SK-N-SH (cell line): Measurements from ENCODE around the gene NME3. TPM values are rescaled to one million over a fixed set of nuclear protein-coding genes. Genes with fewer than 3 reads are reported as not detected.
A peak's percentile ranks its signal among the peaks of the same experiment; 100 is the strongest.

Experiments used
- CTCF ChIA-PET: fragments of 300-600, 350-600 bp; formaldehyde crosslinking; extraction: SDS; loops from one replicate; lab custom pipeline; 2021; lab: Yijun Ruan, JAX
- POLR2A ChIA-PET: fragments of 350-600 bp; sonication (Branson Sonifier 250); formaldehyde crosslinking; extraction: SDS; loops from one replicate; lab custom pipeline; 2020; ENCODE audit warnings: antibody characterized with exemption, inconsistent platforms; lab: Yijun Ruan, JAX
- DNase-seq: peaks from one replicate; pipeline ENCODE4 v3.0.0; 2012
- H2AFZ ChIP-seq: fragments of 200-600 bp; sonication (generic); 2 replicates; pipeline ENCODE4 v1.8.1; 2016; ENCODE audit warnings: antibody characterized with exemption, mild to moderate bottlenecking, low read depth
- H3F3A ChIP-seq: fragments of 200-600 bp; sonication (generic); replicated peaks from 2 replicates; pipeline ENCODE3; 2016; ENCODE audit warnings: antibody characterized with exemption, mild to moderate bottlenecking; ENCODE audit not compliant: insufficient read depth
- H3K27ac ChIP-seq, 2 experiments: fragments of 200-500 bp in 1 of 2; fragments of 200-600 bp in 1 of 2; sonication (Bioruptor generic) in 1 of 2; sonication (generic), shearing (Covaris generic) in 1 of 2; 2 replicates each; pipeline versions ENCODE4 v1.5.1 to v1.6.1; 2014 to 2016; ENCODE audit warnings: low read depth in 2 of 2, inconsistent platforms in 1 of 2, low read length in 1 of 2, mild to moderate bottlenecking in 1 of 2, mixed read lengths in 1 of 2
- H3K27me3 ChIP-seq: fragments of 200-600 bp; sonication (generic), shearing (Covaris generic); 2 replicates; pipeline ENCODE4 v1.6.1; 2016; ENCODE audit warnings: mixed run types; ENCODE audit not compliant: insufficient read depth
- H3K36me3 ChIP-seq, 2 experiments: fragments of 200-500 bp in 1 of 2; fragments of 200-600 bp in 1 of 2; sonication (Bioruptor generic) in 1 of 2; sonication (generic) in 1 of 2; replicated peaks in 1 of 2; 2 replicates each; pipeline versions ENCODE3 to v1.5.1; 2014 to 2016; ENCODE audit warnings: low read length in 1 of 2, mild to moderate bottlenecking in 1 of 2; ENCODE audit not compliant: insufficient read depth in 2 of 2, control insufficient read depth in 1 of 2
- H3K4me1 ChIP-seq, 2 experiments: fragments of 200-500 bp in 1 of 2; fragments of 200-600 bp in 1 of 2; sonication (Bioruptor generic) in 1 of 2; sonication (generic), shearing (Covaris generic) in 1 of 2; 2 replicates each; pipeline versions ENCODE4 v1.5.1 to v1.6.1; 2014 to 2016; ENCODE audit warnings: low read depth in 1 of 2, low read length in 1 of 2, mixed run types in 1 of 2; ENCODE audit not compliant: insufficient read depth in 2 of 2, control insufficient read depth in 1 of 2
- H3K4me2 ChIP-seq: fragments of 200-600 bp; sonication (generic), shearing (Covaris generic); 2 replicates; pipeline ENCODE4 v1.6.1; 2017; ENCODE audit warnings: mixed run types
- H3K4me3 ChIP-seq, 2 experiments: fragments of 200-500 bp in 1 of 2; fragments of 200-600 bp in 1 of 2; sonication (Bioruptor generic) in 1 of 2; sonication (generic), shearing (Covaris generic) in 1 of 2; 2 replicates each; pipeline versions ENCODE4 v1.5.1 to v1.8.1; 2014 to 2016; ENCODE audit warnings: low read depth in 2 of 2, inconsistent platforms in 1 of 2, low read length in 1 of 2, mild to moderate bottlenecking in 1 of 2, mixed read lengths in 1 of 2, moderate library complexity in 1 of 2
- H3K79me2 ChIP-seq: fragments of 200-600 bp; sonication (generic); 2 replicates; pipeline ENCODE4 v1.8.1; 2017; ENCODE audit warnings: mild to moderate bottlenecking; ENCODE audit not compliant: insufficient read depth
- H3K9ac ChIP-seq: fragments of 200-600 bp; sonication (generic); 2 replicates; pipeline ENCODE4 v1.6.1; 2017; ENCODE audit warnings: mixed run types
- H3K9me2 ChIP-seq: fragments of 200-600 bp; sonication (generic); 2 replicates; pipeline ENCODE4 v1.6.1; 2017; ENCODE audit warnings: mixed run types
- H3K9me3 ChIP-seq: fragments of 200-600 bp; sonication (generic); 2 replicates; pipeline ENCODE4 v1.6.1; 2017; ENCODE audit warnings: mixed run types, mild to moderate bottlenecking, moderate library complexity
- H4K20me1 ChIP-seq: fragments of 200-600 bp; sonication (generic); 2 replicates; pipeline ENCODE4 v1.6.1; 2017; ENCODE audit warnings: mild to moderate bottlenecking, mixed run types; ENCODE audit not compliant: insufficient read depth
- CHD2 ChIP-seq: fragments of 150-350 bp; IDR thresholded peaks from 2 replicates; pipeline ENCODE4 v1.6.1; 2018; ENCODE audit warnings: low read length; ENCODE audit not compliant: partially characterized antibody
- ELF1 ChIP-seq: IDR thresholded peaks from 2 replicates; pipeline ENCODE4 v1.4.0; 2012
- FOXJ3 ChIP-seq: sonication (generic); formaldehyde crosslinking; IDR thresholded peaks from 2 replicates; pipeline ENCODE4 v1.5.1; 2020; ENCODE audit warnings: mild to moderate bottlenecking, missing genetic modification reagents
- JUND ChIP-seq: IDR thresholded peaks from 2 replicates; pipeline ENCODE4 v1.4.0; 2012
- WGBS: methylation state at CpG from one replicate; pipeline ENCODE4 v1.1.6; 2017; ENCODE audit warnings: low lambda C conversion rate; 5-methylcytosine and 5-hydroxymethylcytosine counted together
- polyA plus RNA-seq, 3 experiments: library from polyadenylated mRNA; depleted of rRNA; stranded (reverse); fragments of >200 nt; gene quantifications; 2 replicates each; pipeline ENCODE4 v1.2.3, GENCODE V29; 2012
- TF ChIP-seq, protein P1 (sequence below): fragments of 150-350 bp; IDR thresholded peaks from 2 replicates; pipeline ENCODE4 v1.6.1; 2016; ENCODE audit warnings: mild to moderate bottlenecking, low read depth, low read length
- TF ChIP-seq, protein P2 (sequence below): IDR thresholded peaks from 2 replicates; pipeline ENCODE4 v1.4.0; 2012; ENCODE audit warnings: low read depth, borderline replicate concordance

Gene NME3
- polyA plus RNA-seq, 1 of the 3 experiments (the other 2 are of a cell fraction) = 77.2 TPM

DNA sequence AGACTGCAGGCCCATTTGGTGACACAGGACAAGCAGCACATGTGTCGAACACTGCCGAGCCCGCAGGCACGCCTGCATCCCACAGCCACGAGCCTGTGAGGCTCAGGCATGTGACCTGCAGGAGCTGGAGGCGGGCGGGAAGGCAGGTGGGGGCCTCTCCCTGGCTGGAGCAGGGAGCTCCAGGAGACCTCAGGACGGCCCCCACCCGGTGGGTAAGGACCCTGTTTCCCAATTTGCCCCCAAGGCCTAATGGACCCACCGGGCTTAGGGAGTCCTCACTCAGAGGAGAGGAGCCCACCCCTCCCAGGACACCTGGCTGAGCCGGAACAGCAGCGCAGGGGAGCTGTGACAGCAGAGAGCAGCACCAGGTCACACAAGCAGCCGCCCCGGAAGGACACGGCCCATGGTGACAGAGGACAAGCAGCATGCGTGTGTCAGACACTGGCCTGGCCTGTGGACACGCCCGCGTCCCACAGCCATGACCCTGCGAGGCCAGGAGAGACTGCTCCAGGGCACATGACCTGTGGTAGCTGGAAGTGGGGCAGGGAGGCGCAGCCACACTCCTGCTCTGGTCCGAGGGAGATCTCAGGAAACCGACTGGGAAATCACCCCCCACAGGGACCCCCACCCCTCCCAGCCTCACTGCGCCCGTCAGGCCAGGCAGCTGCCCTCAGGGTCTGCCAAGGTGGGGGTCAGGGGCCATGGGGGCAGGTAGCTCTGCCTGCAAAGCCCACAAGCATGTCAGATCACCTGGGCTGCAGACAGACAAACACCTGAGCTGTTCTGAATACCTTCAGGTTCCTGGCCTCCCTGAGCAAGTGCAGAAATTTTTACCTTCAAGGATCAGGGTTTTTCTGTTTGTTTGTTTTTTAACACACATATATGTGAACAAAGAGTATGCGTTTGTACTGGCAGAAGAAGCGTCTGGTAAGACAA lies 8.7 kb upstream of the NME3 start:
- no peaks in the 10 kb centered on the region for H3K9me3 ChIP-seq
- no peak for TF ChIP-seq JUND
- peak; percentile 8 for TF ChIP-seq CHD2
- TF ChIP-seq, protein P1, sequence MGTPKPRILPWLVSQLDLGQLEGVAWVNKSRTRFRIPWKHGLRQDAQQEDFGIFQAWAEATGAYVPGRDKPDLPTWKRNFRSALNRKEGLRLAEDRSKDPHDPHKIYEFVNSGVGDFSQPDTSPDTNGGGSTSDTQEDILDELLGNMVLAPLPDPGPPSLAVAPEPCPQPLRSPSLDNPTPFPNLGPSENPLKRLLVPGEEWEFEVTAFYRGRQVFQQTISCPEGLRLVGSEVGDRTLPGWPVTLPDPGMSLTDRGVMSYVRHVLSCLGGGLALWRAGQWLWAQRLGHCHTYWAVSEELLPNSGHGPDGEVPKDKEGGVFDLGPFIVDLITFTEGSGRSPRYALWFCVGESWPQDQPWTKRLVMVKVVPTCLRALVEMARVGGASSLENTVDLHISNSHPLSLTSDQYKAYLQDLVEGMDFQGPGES = no peak
- 0 out of 2 replicates have a peak, but pooled peaks have one; percentile 18 for TF ChIP-seq ELF1
- peaks cover 8% of the 10 kb centered on the region for H3F3A ChIP-seq
- CTCF ChIA-PET = interaction anchor here (0.6 to 1.0 kb wide), 3 partner anchors 12 to 373 kb away, joined by 3 to 4 read pairs (median 4); no protein-coding TSS in a partner anchor
- POLR2A ChIA-PET = interaction anchor here (0.7 to 1.7 kb wide), 2 partner anchors 47 to 117 kb away, joined by 3 to 5 read pairs; partner anchors contain the start of genes FAHD1 and HAGH
- H3K36me3 ChIP-seq = peaks cover 3 to 37% of the 10 kb centered on the region in 2 experiments
- H4K20me1 ChIP-seq = peaks cover 10% of the 10 kb centered on the region; the same call in 1 of the 2 replicates
- no peak overlapping the region for H3K27ac ChIP-seq
- H3K4me3 ChIP-seq = no peak overlapping the region
- no peak for DNase-seq
- no peak overlapping the region for H3K9ac ChIP-seq
- no peak overlapping the region for H3K4me2 ChIP-seq
- H3K79me2 ChIP-seq = peaks cover 42% of the 10 kb centered on the region
- no peaks in the 10 kb centered on the region for H3K9me2 ChIP-seq
- no peak overlapping the region for H2AFZ ChIP-seq
- H3K27me3 ChIP-seq = no peaks in the 10 kb centered on the region
- peaks cover 0 to 8% of the 10 kb centered on the region in 2 experiments; a peak in 1 of 4 replicates for H3K4me1 ChIP-seq
- 90% methylated on average over 14 of the region's 27 CpGs for WGBS

DNA sequence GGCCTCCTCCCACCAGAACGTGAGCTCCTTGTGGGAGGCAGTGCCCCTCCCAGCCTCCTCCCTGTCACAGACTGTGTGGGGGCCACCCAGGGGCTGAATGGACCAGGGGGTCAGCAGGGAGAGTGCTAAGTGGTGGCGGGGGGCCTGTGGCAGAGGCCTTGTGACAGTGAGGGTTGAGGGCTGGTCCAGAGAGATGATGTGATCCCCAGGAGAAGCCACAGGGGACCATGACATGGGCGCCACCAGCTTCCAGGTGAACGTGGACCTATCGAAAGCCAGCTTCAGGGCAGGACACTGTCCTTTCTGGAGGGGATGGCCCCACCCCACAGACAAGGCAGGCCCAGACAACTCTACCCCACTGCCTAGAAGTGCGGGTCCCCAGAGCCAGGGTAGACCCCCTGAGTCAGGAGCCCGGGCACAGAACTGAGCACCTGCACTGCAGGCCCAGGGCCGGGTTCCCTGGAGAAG lies 7.9 kb upstream of the NME3 start:
- no peak overlapping the region for H2AFZ ChIP-seq
- no peaks in the 10 kb centered on the region for H3K9me3 ChIP-seq
- no peak for DNase-seq
- CTCF ChIA-PET = interaction anchor here (0.6 kb wide), 1 partner anchor 374 kb away, joined by 4 read pairs; no protein-coding TSS in a partner anchor
- peaks cover 42% of the 10 kb centered on the region for H3K79me2 ChIP-seq
- H4K20me1 ChIP-seq = peaks cover 13% of the 10 kb centered on the region; the same call in 1 of the 2 replicates
- peaks cover 8% of the 10 kb centered on the region for H3F3A ChIP-seq
- no peaks in the 10 kb centered on the region for H3K27me3 ChIP-seq
- peak; percentile 5; the same call in 1 of the 2 replicates for TF ChIP-seq JUND
- TF ChIP-seq, protein P2, sequence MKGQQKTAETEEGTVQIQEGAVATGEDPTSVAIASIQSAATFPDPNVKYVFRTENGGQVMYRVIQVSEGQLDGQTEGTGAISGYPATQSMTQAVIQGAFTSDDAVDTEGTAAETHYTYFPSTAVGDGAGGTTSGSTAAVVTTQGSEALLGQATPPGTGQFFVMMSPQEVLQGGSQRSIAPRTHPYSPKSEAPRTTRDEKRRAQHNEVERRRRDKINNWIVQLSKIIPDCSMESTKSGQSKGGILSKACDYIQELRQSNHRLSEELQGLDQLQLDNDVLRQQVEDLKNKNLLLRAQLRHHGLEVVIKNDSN = no peak
- no peak for TF ChIP-seq FOXJ3 (CRISPR knock-in tag)
- peaks cover 3 to 37% of the 10 kb centered on the region in 2 experiments for H3K36me3 ChIP-seq
- no peak overlapping the region for H3K4me3 ChIP-seq
- POLR2A ChIA-PET = interaction anchor here (0.7 kb wide), 1 partner anchor 117 kb away, joined by 3 read pairs; no protein-coding TSS in a partner anchor
- WGBS = 93% methylated on average over 4 of the region's 8 CpGs
- H3K4me2 ChIP-seq = no peak overlapping the region
- peaks cover 0 to 15% of the 10 kb centered on the region in 2 experiments; a peak in 2 of 4 replicates for H3K4me1 ChIP-seq
- H3K9ac ChIP-seq = no peak overlapping the region
- H3K9me2 ChIP-seq = no peaks in the 10 kb centered on the region
- no peak overlapping the region for H3K27ac ChIP-seq
